Trophoblast cell (in vitro differentiated cells and primary cell): ENCODE data around the gene RNF31.

Experiments used
- DNase-seq, 2 donors: peaks; one replicate each; pipeline ENCODE4 v3.0.0-alpha.2; 2016
- H2AFZ ChIP-seq: 2 replicates; pipeline ENCODE4 v1.6.1; 2013; ENCODE audit warnings: low read length, moderate library complexity, mild to moderate bottlenecking; ENCODE audit not compliant: insufficient read depth, poor library complexity
- H2AK5ac ChIP-seq: 2 replicates; pipeline ENCODE4 v1.6.1; 2013; ENCODE audit warnings: mild to moderate bottlenecking, low read length
- H2BK120ac ChIP-seq: 2 replicates; pipeline ENCODE4 v1.6.1; 2013; ENCODE audit warnings: low read length, mild to moderate bottlenecking, moderate library complexity; ENCODE audit not compliant: insufficient read depth, poor library complexity
- H2BK12ac ChIP-seq: 2 replicates; pipeline ENCODE4 v1.6.1; 2013; ENCODE audit warnings: mild to moderate bottlenecking, low read length, moderate library complexity
- H2BK5ac ChIP-seq: 2 replicates; pipeline ENCODE4 v1.6.1; 2013; ENCODE audit warnings: low read length, low read depth, moderate library complexity, mild to moderate bottlenecking; ENCODE audit not compliant: poor library complexity
- H3K14ac ChIP-seq: 2 replicates; pipeline ENCODE4 v1.6.1; 2013; ENCODE audit warnings: mild to moderate bottlenecking, low read length
- H3K18ac ChIP-seq: 2 replicates; pipeline ENCODE4 v1.6.1; 2013; ENCODE audit warnings: mild to moderate bottlenecking, low read length
- H3K23ac ChIP-seq: 2 replicates; pipeline ENCODE4 v1.6.1; 2013; ENCODE audit warnings: low read length
- H3K27ac ChIP-seq: 2 replicates; pipeline ENCODE4 v1.5.1; 2013; ENCODE audit warnings: low read depth, mild to moderate bottlenecking, inconsistent platforms, low read length, moderate library complexity
- H3K27me3 ChIP-seq: 2 replicates; pipeline ENCODE4 v1.6.1; 2013; ENCODE audit warnings: inconsistent platforms, mild to moderate bottlenecking, low read length, moderate library complexity; ENCODE audit not compliant: insufficient read depth
- H3K36me3 ChIP-seq, 2 experiments: 1 replicate in 1 of 2; 2 replicates in 1 of 2; pipeline ENCODE4 v1.6.1; 2013; ENCODE audit warnings: low read length in 2 of 2, mild to moderate bottlenecking in 2 of 2, moderate library complexity in 1 of 2; ENCODE audit not compliant: insufficient read depth in 2 of 2, control insufficient read depth in 1 of 2
- H3K4ac ChIP-seq: 2 replicates; pipeline ENCODE4 v1.6.1; 2013; ENCODE audit warnings: low read depth, mild to moderate bottlenecking, low read length, moderate library complexity
- H3K4me1 ChIP-seq, 2 experiments: 1 replicate in 1 of 2; 2 replicates in 1 of 2; pipeline ENCODE4 v1.6.1; 2013; ENCODE audit warnings: low read length in 2 of 2, mild to moderate bottlenecking in 2 of 2, moderate library complexity in 1 of 2; ENCODE audit not compliant: insufficient read depth in 2 of 2, control insufficient read depth in 1 of 2
- H3K4me2 ChIP-seq: 2 replicates; pipeline ENCODE4 v1.6.1; 2013; ENCODE audit warnings: inconsistent platforms, mild to moderate bottlenecking, low read length, moderate library complexity
- H3K4me3 ChIP-seq: 2 replicates; pipeline ENCODE4 v1.5.1; 2013; ENCODE audit warnings: mild to moderate bottlenecking, low read depth, low read length, inconsistent platforms
- H3K79me1 ChIP-seq: one replicate; pipeline ENCODE4 v1.6.1; 2013; ENCODE audit warnings: low read length
- H3K79me2 ChIP-seq: 2 replicates; pipeline ENCODE4 v1.6.1; 2013; ENCODE audit warnings: low read length, mild to moderate bottlenecking; ENCODE audit not compliant: control insufficient read depth, insufficient read depth, poor library complexity
- H3K9ac ChIP-seq: 2 replicates; pipeline ENCODE4 v1.6.1; 2013; ENCODE audit warnings: mild to moderate bottlenecking, low read length
- H3K9me3 ChIP-seq: 2 replicates; pipeline ENCODE4 v1.6.1; 2013; ENCODE audit warnings: low read depth, mild to moderate bottlenecking, control low read depth, inconsistent platforms, low read length; ENCODE audit not compliant: insufficient read depth
- H4K12ac ChIP-seq: 2 replicates; pipeline ENCODE4 v1.6.1; 2013; ENCODE audit warnings: low read depth, mild to moderate bottlenecking, low read length, moderate library complexity
- H4K8ac ChIP-seq: 2 replicates; pipeline ENCODE4 v1.6.1; 2013; ENCODE audit warnings: low read depth, mild to moderate bottlenecking, low read length, moderate library complexity
- H4K91ac ChIP-seq: one replicate; pipeline ENCODE4 v1.6.1; 2013; ENCODE audit warnings: low read depth, mild to moderate bottlenecking, low read length, moderate library complexity
- WGBS: extraction: QIAGEN DNeasy Blood & Tissue Kit; methylation state at CpG from one replicate; pipeline ENCODE4 v1.1.7; 2013; ENCODE audit warnings: missing lambda C conversion rate; ENCODE audit not compliant: insufficient read length, insufficient coverage; ENCODE audit errors: extremely low coverage; 5-methylcytosine and 5-hydroxymethylcytosine counted together

RNF31 gene

GRCh38 chr14:24100197-24100981, 46.9 kb upstream of the RNF31 start:
- Histone ChIP-seq H3K4me3 (no peak overlapping the region), H3K27ac (no peak overlapping the region), H3K9ac (no peak overlapping the region), H4K8ac (no peak overlapping the region), H2AFZ (no peak overlapping the region), H4K91ac (no peak overlapping the region), H2BK120ac (no peak overlapping the region), H3K14ac (no peak overlapping the region), H3K4me1 (peaks cover 0 to 3% of the 10 kb centered on the region in 2 experiments), H3K79me1 (no peaks in the 10 kb centered on the region), H4K12ac (no peak overlapping the region), H3K27me3 (no peaks in the 10 kb centered on the region), H2BK12ac (no peak overlapping the region), H2AK5ac (no peak overlapping the region), H3K4ac (no peak overlapping the region), H3K4me2 (no peak overlapping the region), H3K23ac (no peak overlapping the region), H3K9me3 (peaks cover 7% of the 10 kb centered on the region), H3K79me2 (no peaks in the 10 kb centered on the region), H3K36me3 (peaks cover 22 to 29% of the 10 kb centered on the region in 2 experiments), H3K18ac (no peak overlapping the region), H2BK5ac (no peak overlapping the region)
- no peak for DNase-seq
- WGBS: no CpG with 5 or more reads among the region's 4 CpGs

DNA sequence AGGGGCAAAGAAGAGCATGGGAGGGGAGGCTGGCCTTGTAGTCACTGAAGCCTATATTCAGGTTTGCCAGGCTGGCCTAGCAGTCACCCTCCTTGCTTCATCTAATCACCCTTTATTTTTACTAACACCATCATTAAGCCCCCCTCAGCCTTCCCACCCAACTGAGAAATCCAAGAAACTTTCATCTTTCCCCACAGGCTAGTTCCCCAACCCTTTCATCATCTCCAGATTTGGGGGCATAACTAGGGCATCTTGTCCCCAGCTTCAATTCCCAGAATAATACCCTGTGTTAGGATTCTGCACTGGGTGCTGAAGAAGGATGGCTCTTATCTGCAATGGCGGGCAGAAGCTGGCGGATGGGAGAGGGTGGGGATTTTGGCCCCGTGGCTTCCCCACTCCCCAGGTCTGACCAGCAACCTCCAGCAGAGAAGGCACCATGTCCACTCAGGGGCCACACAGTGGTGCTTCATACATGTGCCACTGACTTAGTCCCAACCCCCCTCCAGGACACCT, 46.3 kb upstream of the RNF31 start:
- Histone ChIP-seq H3K4me2 (no peak overlapping the region), H4K12ac (no peak overlapping the region), H3K14ac (no peak overlapping the region), H3K23ac (no peak overlapping the region), H3K4me3 (no peak overlapping the region), H4K8ac (no peak overlapping the region), H2AK5ac (no peak overlapping the region), H3K4ac (no peak overlapping the region), H3K4me1 (no peaks in the 10 kb centered on the region), H2BK5ac (no peak overlapping the region), H4K91ac (no peak overlapping the region), H2BK120ac (no peak overlapping the region), H3K9me3 (peaks cover 7% of the 10 kb centered on the region), H3K27me3 (no peaks in the 10 kb centered on the region), H2AFZ (no peak overlapping the region), H3K79me2 (no peaks in the 10 kb centered on the region), H3K79me1 (no peaks in the 10 kb centered on the region), H3K18ac (no peak overlapping the region), H2BK12ac (no peak overlapping the region), H3K9ac (no peak overlapping the region), H3K27ac (no peak overlapping the region), H3K36me3 (peaks cover 22 to 29% of the 10 kb centered on the region in 2 experiments)
- WGBS: no CpG with 5 or more reads among the region's 3 CpGs
- no peak for DNase-seq

DNA sequence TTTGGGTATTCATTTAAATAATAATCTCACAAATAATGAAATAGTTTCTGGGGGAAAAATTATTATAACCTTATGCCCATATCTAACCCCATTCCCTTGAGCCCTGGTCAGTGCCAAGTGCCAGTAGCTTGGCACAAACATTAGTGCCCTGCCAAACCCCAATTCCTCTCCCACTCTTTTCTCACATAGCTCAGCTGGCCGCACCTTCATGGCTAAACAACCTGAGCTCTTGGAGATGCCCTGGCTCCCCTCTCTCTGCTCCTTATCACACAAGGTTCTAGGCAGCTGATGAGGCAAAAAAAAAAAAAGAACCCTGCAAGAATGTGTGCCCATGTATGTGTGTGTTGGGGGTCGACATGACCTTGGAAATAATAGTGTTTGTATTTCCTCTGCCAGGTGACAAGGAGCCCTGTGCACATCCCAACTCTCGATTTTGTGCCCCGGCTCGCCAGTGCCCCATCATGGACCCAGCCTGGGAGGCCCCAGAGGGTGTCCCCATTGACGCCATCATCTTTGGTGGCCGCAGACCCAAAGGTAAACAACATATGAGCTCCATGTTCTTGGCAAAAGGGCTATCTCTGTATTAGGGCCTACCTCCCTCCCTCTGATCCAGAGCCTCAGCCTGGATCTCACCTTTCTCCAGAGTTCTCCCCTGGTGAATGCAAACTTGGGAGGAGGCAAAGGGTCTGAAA, 44.8 kb upstream of the RNF31 start:
- H3K27me3 ChIP-seq: no peaks in the 10 kb centered on the region
- peaks cover 22 to 29% of the 10 kb centered on the region in 2 experiments for H3K36me3 ChIP-seq
- no peak overlapping the region for H3K14ac ChIP-seq
- no peak overlapping the region for H3K4ac ChIP-seq
- no peak overlapping the region for H2BK120ac ChIP-seq
- H3K23ac ChIP-seq: no peak overlapping the region
- no CpG with 5 or more reads among the region's 7 CpGs for WGBS
- no peak overlapping the region for H3K4me3 ChIP-seq
- H3K4me1 ChIP-seq: no peaks in the 10 kb centered on the region
- no peak overlapping the region for H2BK12ac ChIP-seq
- H3K79me2 ChIP-seq: no peaks in the 10 kb centered on the region
- no peak overlapping the region for H3K4me2 ChIP-seq
- no peak for DNase-seq
- H3K9ac ChIP-seq: no peak overlapping the region
- no peak overlapping the region for H2AK5ac ChIP-seq
- no peak overlapping the region for H4K12ac ChIP-seq
- no peak overlapping the region for H2BK5ac ChIP-seq
- H3K9me3 ChIP-seq: peaks cover 7% of the 10 kb centered on the region
- H4K8ac ChIP-seq: no peak overlapping the region
- H3K27ac ChIP-seq: no peak overlapping the region
- no peak overlapping the region for H4K91ac ChIP-seq
- no peaks in the 10 kb centered on the region for H3K79me1 ChIP-seq
- H2AFZ ChIP-seq: no peak overlapping the region
- H3K18ac ChIP-seq: no peak overlapping the region

DNA sequence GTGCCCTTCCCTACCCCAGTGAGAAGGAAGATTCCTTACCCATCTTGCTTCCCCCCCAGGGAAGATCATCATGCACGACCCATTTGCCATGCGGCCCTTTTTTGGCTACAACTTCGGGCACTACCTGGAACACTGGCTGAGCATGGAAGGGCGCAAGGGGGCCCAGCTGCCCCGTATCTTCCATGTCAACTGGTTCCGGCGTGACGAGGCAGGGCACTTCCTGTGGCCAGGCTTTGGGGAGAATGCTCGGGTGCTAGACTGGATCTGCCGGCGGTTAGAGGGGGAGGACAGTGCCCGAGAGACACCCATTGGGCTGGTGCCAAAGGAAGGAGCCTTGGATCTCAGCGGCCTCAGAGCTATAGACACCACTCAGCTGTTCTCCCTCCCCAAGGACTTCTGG, 43.8 kb upstream of the RNF31 start:
- Histone ChIP-seq H3K79me1 (no peaks in the 10 kb centered on the region), H3K27ac (no peak overlapping the region), H4K12ac (no peak overlapping the region), H3K9ac (no peak overlapping the region), H2BK5ac (no peak overlapping the region), H3K4me1 (no peaks in the 10 kb centered on the region), H2BK120ac (no peak overlapping the region), H4K91ac (no peak overlapping the region), H3K18ac (no peak overlapping the region), H2AFZ (no peak overlapping the region), H3K27me3 (no peaks in the 10 kb centered on the region), H3K4ac (no peak overlapping the region), H3K4me3 (no peak overlapping the region), H4K8ac (no peak overlapping the region), H3K23ac (no peak overlapping the region), H2BK12ac (no peak overlapping the region), H3K9me3 (peaks cover 7% of the 10 kb centered on the region), H3K36me3 (peaks cover 18 to 24% of the 10 kb centered on the region in 2 experiments), H3K4me2 (no peak overlapping the region), H3K14ac (no peak overlapping the region), H2AK5ac (no peak overlapping the region), H3K79me2 (no peaks in the 10 kb centered on the region)
- no CpG with 5 or more reads among the region's 13 CpGs for WGBS
- DNase-seq: no peak
